ENCODE measurements around the gene ZNF423.

The ZNF423 gene

DNA sequence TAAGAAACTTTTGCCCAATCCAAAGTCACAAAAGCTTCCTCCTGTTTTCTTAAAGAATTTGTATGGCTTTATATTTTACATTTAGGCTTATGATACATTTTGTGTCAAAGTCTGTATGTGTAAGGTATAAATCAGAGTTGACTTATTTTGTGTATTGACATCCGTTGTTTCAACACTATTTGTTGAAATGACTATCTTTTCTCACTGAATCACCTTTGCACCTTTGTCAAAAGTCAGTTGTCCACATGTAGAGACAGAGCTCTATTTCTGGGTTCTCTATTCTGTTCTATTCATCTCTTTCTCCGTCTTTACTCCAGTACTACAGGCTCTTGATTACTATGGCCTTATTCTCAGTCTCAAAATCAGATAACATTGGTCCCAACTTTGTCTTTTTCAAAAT is 409.1 kb downstream of the ZNF423 start:
- Histone ChIP-seq H3K4me3 (ENCODE audit: insufficient read depth in 1 of 2, low read depth in 1 of 2, low read length in 2 of 2) (no peak overlapping the region), H3K14ac (ENCODE audit: low read length in 2 of 2) (no peak overlapping the region), H3K4me1 (ENCODE audit: control insufficient read depth, insufficient read depth, low read depth, low read length) (no peaks in the 10 kb centered on the region), H3K36me3 (ENCODE audit: control insufficient read depth in 1 of 2, insufficient read depth in 2 of 2, low read depth in 1 of 2, low read length in 2 of 2) (no peaks in the 10 kb centered on the region), H3K23ac (ENCODE audit: low read length in 2 of 2) (no peak overlapping the region), H3K27ac (ENCODE audit: low read length, poor library complexity, severe bottlenecking) (no peak overlapping the region), H2AFZ (ENCODE audit: low read depth, low read length) (no peak overlapping the region), H3K4me2 (ENCODE audit: low read length, poor library complexity, severe bottlenecking) (no peak overlapping the region), H3K4ac (ENCODE audit: low read depth in 1 of 2, low read length in 2 of 2) (no peak overlapping the region), H3K27me3 (ENCODE audit: control insufficient read depth in 1 of 2, insufficient read depth in 1 of 2, low read length in 2 of 2) (peaks cover 26 to 40% of the 10 kb centered on the region in 2 experiments), H3K79me1 (replicated peaks; ENCODE audit: low read length, poor library complexity, severe bottlenecking) (no peaks in the 10 kb centered on the region), H2BK5ac (ENCODE audit: low read depth, low read length, poor library complexity, severe bottlenecking) (no peak overlapping the region), H2BK15ac (ENCODE audit: low read depth, poor library complexity, severe bottlenecking) (no peak overlapping the region), H3K9me3 (ENCODE audit: control insufficient read depth, low read length) (no peaks in the 10 kb centered on the region), H3K9ac (ENCODE audit: low read length) (no peak overlapping the region), H4K8ac (ENCODE audit: low read length) (no peak overlapping the region), H3K18ac (ENCODE audit: low read depth in 1 of 2, low read length in 2 of 2) (no peak overlapping the region), H2AK5ac (ENCODE audit: low read length, severe bottlenecking) (no peak overlapping the region), H4K91ac (ENCODE audit: low read length) (no peak overlapping the region), H2BK12ac (ENCODE audit: low read length in 2 of 2) (no peak overlapping the region), H2BK120ac (ENCODE audit: low read depth, low read length) (no peak overlapping the region)
- no peak for DNase-seq
- 66% methylated on average over 2 of the region's 2 CpGs for WGBS

- no peak overlapping the region for H4K8ac ChIP-seq (ENCODE audit: low read length)
- no peaks in the 10 kb centered on the region for H3K36me3 ChIP-seq (ENCODE audit: control insufficient read depth in 1 of 2, insufficient read depth in 2 of 2, low read depth in 1 of 2, low read length in 2 of 2)
- H2BK15ac ChIP-seq (ENCODE audit: low read depth, poor library complexity, severe bottlenecking) = no peak overlapping the region
- DNase-seq = no peak
- no peaks in the 10 kb centered on the region for H3K9me3 ChIP-seq (ENCODE audit: control insufficient read depth, low read length)
- no peak overlapping the region for H3K4me2 ChIP-seq (ENCODE audit: low read length, poor library complexity, severe bottlenecking)
- H2BK12ac ChIP-seq (ENCODE audit: low read length in 2 of 2) = no peak overlapping the region
- no peak overlapping the region for H3K18ac ChIP-seq (ENCODE audit: low read depth in 1 of 2, low read length in 2 of 2)
- no peak overlapping the region for H2BK5ac ChIP-seq (ENCODE audit: low read depth, low read length, poor library complexity, severe bottlenecking)
- no peak overlapping the region for H3K9ac ChIP-seq (ENCODE audit: low read length)
- H3K79me1 ChIP-seq (replicated peaks; ENCODE audit: low read length, poor library complexity, severe bottlenecking) = no peaks in the 10 kb centered on the region
- H3K14ac ChIP-seq (ENCODE audit: low read length in 2 of 2) = peak overlapping the region in 1 of 2 experiments; percentile 96
- no peak overlapping the region for H3K23ac ChIP-seq (ENCODE audit: low read length in 2 of 2)
- H4K91ac ChIP-seq (ENCODE audit: low read length) = no peak overlapping the region
- H2AK5ac ChIP-seq (ENCODE audit: low read length, severe bottlenecking) = no peak overlapping the region
- peaks cover 39 to 54% of the 10 kb centered on the region in 2 experiments for H3K27me3 ChIP-seq (ENCODE audit: control insufficient read depth in 1 of 2, insufficient read depth in 1 of 2, low read length in 2 of 2)
- WGBS = 81% methylated on average over 8 of the region's 9 CpGs
- no peak overlapping the region for H3K4ac ChIP-seq (ENCODE audit: low read depth in 1 of 2, low read length in 2 of 2)
- H3K4me1 ChIP-seq (ENCODE audit: control insufficient read depth, insufficient read depth, low read depth, low read length) = peaks cover 3% of the 10 kb centered on the region
- H2AFZ ChIP-seq (ENCODE audit: low read depth, low read length) = no peak overlapping the region
- no peak overlapping the region for H3K4me3 ChIP-seq (ENCODE audit: insufficient read depth in 1 of 2, low read depth in 1 of 2, low read length in 2 of 2)
- no peak overlapping the region for H3K27ac ChIP-seq (ENCODE audit: low read length, poor library complexity, severe bottlenecking)
- no peak overlapping the region for H2BK120ac ChIP-seq (ENCODE audit: low read depth, low read length)
Observed at GRCh38 chr16:49443576-49443975, 412.3 kb downstream of the ZNF423 start.

DNA sequence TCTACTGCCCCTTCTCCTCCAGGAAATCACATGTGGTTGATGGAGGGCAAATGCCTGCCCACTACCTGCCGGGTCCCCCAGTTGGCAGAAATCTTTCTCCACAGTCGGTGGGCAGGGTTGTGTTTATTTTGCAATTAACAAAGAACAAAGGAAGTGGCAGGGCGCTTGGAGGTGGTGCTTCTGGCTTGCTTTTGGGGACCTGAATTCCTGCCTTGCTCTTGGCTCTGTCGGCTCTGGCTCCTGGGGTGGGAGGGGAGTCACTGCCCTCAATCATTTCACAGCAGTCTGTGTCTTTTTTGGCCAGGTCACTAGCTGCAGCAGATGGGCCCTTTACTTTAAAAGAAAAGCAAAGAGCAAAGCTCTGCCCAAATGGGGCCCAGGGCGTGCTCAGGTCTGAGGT is 413.1 kb downstream of the ZNF423 start:
- WGBS = 54% methylated on average over 5 of the region's 5 CpGs
- no peak overlapping the region for H3K18ac ChIP-seq (ENCODE audit: low read depth in 1 of 2, low read length in 2 of 2)

GRCh38 chr16:49441366-49441780 is 414.5 kb downstream of the ZNF423 start:
- Histone ChIP-seq H2AFZ (ENCODE audit: low read depth, low read length) (no peak overlapping the region), H3K4me2 (ENCODE audit: low read length, poor library complexity, severe bottlenecking) (no peak overlapping the region), H2BK12ac (ENCODE audit: low read length in 2 of 2) (no peak overlapping the region), H3K18ac (ENCODE audit: low read depth in 1 of 2, low read length in 2 of 2) (no peak overlapping the region), H3K9ac (ENCODE audit: low read length) (no peak overlapping the region), H3K79me1 (replicated peaks; ENCODE audit: low read length, poor library complexity, severe bottlenecking) (no peaks in the 10 kb centered on the region), H3K4ac (ENCODE audit: low read depth in 1 of 2, low read length in 2 of 2) (no peak overlapping the region), H2AK5ac (ENCODE audit: low read length, severe bottlenecking) (no peak overlapping the region), H3K4me1 (ENCODE audit: control insufficient read depth, insufficient read depth, low read depth, low read length) (peaks cover 3% of the 10 kb centered on the region), H3K23ac (ENCODE audit: low read length in 2 of 2) (no peak overlapping the region), H4K8ac (ENCODE audit: low read length) (no peak overlapping the region), H2BK15ac (ENCODE audit: low read depth, poor library complexity, severe bottlenecking) (no peak overlapping the region), H3K9me3 (ENCODE audit: control insufficient read depth, low read length) (no peaks in the 10 kb centered on the region), H2BK120ac (ENCODE audit: low read depth, low read length) (no peak overlapping the region), H3K36me3 (ENCODE audit: control insufficient read depth in 1 of 2, insufficient read depth in 2 of 2, low read depth in 1 of 2, low read length in 2 of 2) (no peaks in the 10 kb centered on the region), H3K27ac (ENCODE audit: low read length, poor library complexity, severe bottlenecking) (no peak overlapping the region), H4K91ac (ENCODE audit: low read length) (no peak overlapping the region), H2BK5ac (ENCODE audit: low read depth, low read length, poor library complexity, severe bottlenecking) (no peak overlapping the region), H3K14ac (ENCODE audit: low read length in 2 of 2) (peak overlapping the region in 1 of 2 experiments; percentile 7), H3K4me3 (ENCODE audit: insufficient read depth in 1 of 2, low read depth in 1 of 2, low read length in 2 of 2) (peak overlapping the region in 1 of 2 experiments; percentile 14), H3K27me3 (ENCODE audit: control insufficient read depth in 1 of 2, insufficient read depth in 1 of 2, low read length in 2 of 2) (peaks cover 43 to 64% of the 10 kb centered on the region in 2 experiments)
- 19% methylated on average over 18 of the region's 18 CpGs for WGBS
- DNase-seq = no peak

More for the DNA sequence above, 413.1 kb downstream of the ZNF423 start:
- no peak overlapping the region for H2AFZ ChIP-seq (ENCODE audit: low read depth, low read length)
- no peak overlapping the region for H2BK15ac ChIP-seq (ENCODE audit: low read depth, poor library complexity, severe bottlenecking)
- no peak overlapping the region for H4K91ac ChIP-seq (ENCODE audit: low read length)
- no peak overlapping the region for H2BK120ac ChIP-seq (ENCODE audit: low read depth, low read length)
- no peak overlapping the region for H4K8ac ChIP-seq (ENCODE audit: low read length)
- no peak overlapping the region for H3K4me2 ChIP-seq (ENCODE audit: low read length, poor library complexity, severe bottlenecking)
- H3K14ac ChIP-seq (ENCODE audit: low read length in 2 of 2) = no peak overlapping the region
- peaks cover 3% of the 10 kb centered on the region for H3K4me1 ChIP-seq (ENCODE audit: control insufficient read depth, insufficient read depth, low read depth, low read length)
- no peak overlapping the region for H3K27ac ChIP-seq (ENCODE audit: low read length, poor library complexity, severe bottlenecking)
- H2AK5ac ChIP-seq (ENCODE audit: low read length, severe bottlenecking) = no peak overlapping the region
- DNase-seq = no peak
- H3K9ac ChIP-seq (ENCODE audit: low read length) = no peak overlapping the region
- H3K4ac ChIP-seq (ENCODE audit: low read depth in 1 of 2, low read length in 2 of 2) = no peak overlapping the region
- no peaks in the 10 kb centered on the region for H3K9me3 ChIP-seq (ENCODE audit: control insufficient read depth, low read length)
- peaks cover 39 to 56% of the 10 kb centered on the region in 2 experiments for H3K27me3 ChIP-seq (ENCODE audit: control insufficient read depth in 1 of 2, insufficient read depth in 1 of 2, low read length in 2 of 2)
- no peak overlapping the region for H3K4me3 ChIP-seq (ENCODE audit: insufficient read depth in 1 of 2, low read depth in 1 of 2, low read length in 2 of 2)
- no peak overlapping the region for H3K23ac ChIP-seq (ENCODE audit: low read length in 2 of 2)
- no peaks in the 10 kb centered on the region for H3K36me3 ChIP-seq (ENCODE audit: control insufficient read depth in 1 of 2, insufficient read depth in 2 of 2, low read depth in 1 of 2, low read length in 2 of 2)
- H3K79me1 ChIP-seq (replicated peaks; ENCODE audit: low read length, poor library complexity, severe bottlenecking) = no peaks in the 10 kb centered on the region
- H2BK12ac ChIP-seq (ENCODE audit: low read length in 2 of 2) = no peak overlapping the region
- no peak overlapping the region for H2BK5ac ChIP-seq (ENCODE audit: low read depth, low read length, poor library complexity, severe bottlenecking)

All from mesenchymal stem cell (in vitro differentiated cells and primary cell).